Thyroid gland (tissue), 4 donors: Measurements from ENCODE around the gene CXCL3. TPM values are rescaled to one million over a fixed set of nuclear protein-coding genes. Genes with fewer than 3 reads are reported as not detected.

Experiments used
- DNase-seq, 2 donors: peaks; one replicate each; pipeline ENCODE4 v3.0.0-alpha.2; 2019
- H3K27ac ChIP-seq, 3 donors: fragments of 200-600 bp; sonication (generic); 1 replicate in 2 of 3; 2 replicates in 1 of 3; pipeline ENCODE4 v1.5.1; 2016 to 2019; ENCODE audit warnings: mild to moderate bottlenecking in 1 of 3, moderate library complexity in 1 of 3
- H3K27me3 ChIP-seq: fragments of 200-600 bp; sonication (generic); one replicate; pipeline ENCODE4 v1.5.1; 2019
- H3K36me3 ChIP-seq, 2 donors: fragments of 200-600 bp; sonication (generic); one replicate each; pipeline ENCODE4 v1.5.1; 2016 to 2019
- H3K4me1 ChIP-seq, 2 donors: fragments of 200-600 bp; sonication (generic); one replicate each; pipeline ENCODE4 v1.5.1; 2017 to 2019
- H3K4me3 ChIP-seq, 3 donors: fragments of 200-600 bp; sonication (generic); replicated peaks in 1 of 3; 1 replicate in 2 of 3; 2 replicates in 1 of 3; pipeline ENCODE4 v1.5.1; 2016; ENCODE audit warnings: mild to moderate bottlenecking in 1 of 3
- H3K9me3 ChIP-seq: fragments of 200-600 bp; sonication (generic); one replicate; pipeline ENCODE4 v1.5.1; 2017
- POLR2A ChIP-seq, 2 donors: fragments of 450-650 bp; IDR thresholded peaks; one replicate each; pipeline ENCODE4 v1.6.1; 2017; ENCODE audit warnings: antibody characterized with exemption in 2 of 2, mild to moderate bottlenecking in 2 of 2, moderate library complexity in 1 of 2
- WGBS, 2 donors: methylation state at CpG; one replicate each; pipeline ENCODE4 v1.1.5; 2017; 5-methylcytosine and 5-hydroxymethylcytosine counted together
- intact Hi-C: fragments of 100-400 bp; cut with DNase I; formaldehyde crosslinking; loops from one replicate; pipeline ENCODE4 v1.15.1; 2023
- total RNA-seq, 4 donors: library from RNA; depleted of rRNA; stranded (reverse); fragments of >200 nt; gene quantifications; one replicate each; pipeline ENCODE4 v1.2.3, GENCODE V29; 2016
- TF ChIP-seq, protein P1 (sequence below), 6 experiments: fragments of 200-600 bp in 3 of 6; fragments of 450-650 bp in 3 of 6; sonication (generic) in 3 of 6; IDR thresholded peaks; one replicate each; pipeline ENCODE4 v1.5.1; 2016 to 2019; ENCODE audit warnings: antibody characterized with exemption in 6 of 6, mild to moderate bottlenecking in 2 of 6, inconsistent platforms in 1 of 6, moderate library complexity in 1 of 6

CXCL3 gene
- total RNA-seq, 4 donors from 2014 or later, result 0.22 to 0.59 TPM; not detected in 2

DNA sequence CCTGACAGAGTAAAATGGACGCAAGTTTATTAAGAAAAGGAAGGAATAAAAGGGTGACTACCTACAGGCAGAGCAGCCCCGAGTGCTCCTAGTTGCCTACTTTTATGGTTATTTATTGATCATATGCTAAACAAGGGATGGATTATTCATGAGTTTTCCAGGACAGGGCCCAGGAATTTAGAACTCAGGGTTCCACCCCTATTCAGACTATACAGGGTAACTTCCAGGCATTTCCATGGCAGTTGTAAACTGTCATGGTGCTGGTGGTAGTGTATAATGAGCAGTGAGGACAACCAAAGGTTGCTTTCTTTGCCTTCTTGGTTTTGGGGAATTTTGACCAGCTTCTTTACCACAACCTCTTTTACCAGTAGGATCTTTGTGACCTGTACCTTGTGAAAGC, 27.7 kb upstream of the CXCL3 start:
- no peaks in the 10 kb centered on the region for H3K9me3 ChIP-seq
- no peaks in the 10 kb centered on the region for H3K4me1 ChIP-seq
- no peaks in the 10 kb centered on the region for H3K27me3 ChIP-seq
- TF ChIP-seq POLR2A (IDR thresholded peaks at IDR 0.05), result no peak
- TF ChIP-seq, protein P1, sequence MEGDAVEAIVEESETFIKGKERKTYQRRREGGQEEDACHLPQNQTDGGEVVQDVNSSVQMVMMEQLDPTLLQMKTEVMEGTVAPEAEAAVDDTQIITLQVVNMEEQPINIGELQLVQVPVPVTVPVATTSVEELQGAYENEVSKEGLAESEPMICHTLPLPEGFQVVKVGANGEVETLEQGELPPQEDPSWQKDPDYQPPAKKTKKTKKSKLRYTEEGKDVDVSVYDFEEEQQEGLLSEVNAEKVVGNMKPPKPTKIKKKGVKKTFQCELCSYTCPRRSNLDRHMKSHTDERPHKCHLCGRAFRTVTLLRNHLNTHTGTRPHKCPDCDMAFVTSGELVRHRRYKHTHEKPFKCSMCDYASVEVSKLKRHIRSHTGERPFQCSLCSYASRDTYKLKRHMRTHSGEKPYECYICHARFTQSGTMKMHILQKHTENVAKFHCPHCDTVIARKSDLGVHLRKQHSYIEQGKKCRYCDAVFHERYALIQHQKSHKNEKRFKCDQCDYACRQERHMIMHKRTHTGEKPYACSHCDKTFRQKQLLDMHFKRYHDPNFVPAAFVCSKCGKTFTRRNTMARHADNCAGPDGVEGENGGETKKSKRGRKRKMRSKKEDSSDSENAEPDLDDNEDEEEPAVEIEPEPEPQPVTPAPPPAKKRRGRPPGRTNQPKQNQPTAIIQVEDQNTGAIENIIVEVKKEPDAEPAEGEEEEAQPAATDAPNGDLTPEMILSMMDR (IDR thresholded peaks at IDR 0.05), result no peak
- H3K36me3 ChIP-seq, result no peaks in the 10 kb centered on the region
- H3K4me3 ChIP-seq, result no peak overlapping the region
- intact Hi-C loops, result no loop called here
- no peak for DNase-seq
- no peak overlapping the region for H3K27ac ChIP-seq
- WGBS, 2 donors, result 85 to 92% methylated on average over 2 of the region's 2 CpGs

DNA sequence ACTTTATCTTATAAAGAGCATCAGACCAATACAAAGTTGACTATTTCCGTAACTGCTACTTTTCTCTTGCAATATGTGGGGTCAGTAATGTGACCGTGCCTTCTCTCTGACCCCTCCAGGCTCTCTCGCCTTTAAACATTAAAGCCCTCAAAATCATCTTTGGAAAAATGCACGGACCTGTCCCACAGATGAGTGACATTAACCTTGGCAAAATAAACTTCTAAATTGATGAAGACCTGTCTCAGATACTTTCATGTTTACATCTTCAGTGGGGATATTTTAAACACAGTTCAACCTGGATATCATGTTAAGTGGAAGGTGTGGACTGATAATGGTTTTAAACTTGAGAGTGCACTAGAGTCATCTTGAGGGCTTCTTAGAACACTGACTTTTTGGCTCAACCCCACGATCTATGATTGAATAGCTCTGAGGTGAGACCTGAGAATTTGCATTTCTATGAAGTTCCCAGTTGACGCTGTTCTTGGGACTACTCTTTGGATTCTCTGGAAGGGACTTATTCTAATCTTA, 26.7 kb upstream of the CXCL3 start:
- Histone ChIP-seq H3K9me3 (no peaks in the 10 kb centered on the region), H3K4me3 (no peak overlapping the region), H3K4me1 (no peaks in the 10 kb centered on the region), H3K27ac (no peak overlapping the region), H3K27me3 (no peaks in the 10 kb centered on the region), H3K36me3 (no peaks in the 10 kb centered on the region)
- WGBS, 2 donors, result 78 to 82% methylated on average over 6 of the region's 6 CpGs
- intact Hi-C loops, result no loop called here
- no peak for DNase-seq
- no peak for TF ChIP-seq POLR2A (IDR thresholded peaks at IDR 0.05)
- TF ChIP-seq, protein P1 (IDR thresholded peaks at IDR 0.05), result no peak

DNA sequence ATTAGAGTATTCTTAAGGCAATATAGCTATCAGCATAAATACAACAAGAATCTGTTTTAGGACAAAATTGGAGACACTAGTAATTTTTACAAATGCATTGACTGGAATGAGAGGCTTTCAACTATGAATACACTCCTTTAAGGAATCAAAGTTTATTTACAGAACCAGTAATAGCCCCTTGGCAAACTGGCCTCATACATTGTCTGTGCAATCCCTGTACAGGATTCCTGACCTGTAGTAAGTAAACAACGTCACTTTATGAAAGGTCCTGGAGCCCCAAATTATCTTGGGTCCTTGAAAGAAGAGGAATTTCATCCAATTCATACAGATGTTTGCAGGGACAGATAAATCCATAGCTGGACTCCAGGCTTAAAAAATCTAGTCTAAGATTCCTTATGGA, 25.4 kb upstream of the CXCL3 start:
- H3K27me3 ChIP-seq, result no peaks in the 10 kb centered on the region
- no peak overlapping the region for H3K4me3 ChIP-seq
- WGBS, 2 donors, result 47 to 57% methylated on average over 1 of the region's 1 CpG
- no peaks in the 10 kb centered on the region for H3K9me3 ChIP-seq
- DNase-seq, result no peak
- H3K36me3 ChIP-seq, result no peaks in the 10 kb centered on the region
- TF ChIP-seq, protein P1 (IDR thresholded peaks at IDR 0.05), result no peak
- no peak for TF ChIP-seq POLR2A (IDR thresholded peaks at IDR 0.05)
- H3K4me1 ChIP-seq, result no peaks in the 10 kb centered on the region
- intact Hi-C loops, result no loop called here
- H3K27ac ChIP-seq, result no peak overlapping the region

DNA sequence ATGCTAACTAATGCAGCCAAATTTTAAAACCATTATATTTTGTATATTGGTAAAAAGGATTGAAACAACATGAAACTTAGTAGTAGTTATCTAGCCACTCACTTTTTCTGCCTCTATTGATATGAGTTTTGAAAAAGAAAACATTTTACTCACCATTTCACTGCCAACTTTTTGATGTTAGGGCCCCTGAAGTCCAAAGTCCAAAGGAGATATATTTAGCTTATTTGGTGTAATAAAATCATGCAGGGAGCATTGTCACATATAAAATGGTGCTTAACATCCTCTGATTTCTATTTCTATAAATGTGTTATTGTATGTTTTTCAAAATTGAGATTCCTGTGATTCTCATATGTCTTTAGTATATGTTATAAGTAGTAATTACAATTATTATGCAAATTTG, 24.5 kb upstream of the CXCL3 start:
- Histone ChIP-seq H3K36me3 (no peaks in the 10 kb centered on the region), H3K9me3 (no peaks in the 10 kb centered on the region), H3K27me3 (no peaks in the 10 kb centered on the region), H3K4me1 (no peaks in the 10 kb centered on the region), H3K27ac (no peak overlapping the region), H3K4me3 (no peak overlapping the region)
- intact Hi-C loops, result no loop called here
- DNase-seq, result no peak
- TF ChIP-seq, protein P1 (IDR thresholded peaks at IDR 0.05), result no peak
- TF ChIP-seq POLR2A (IDR thresholded peaks at IDR 0.05), result no peak

DNA sequence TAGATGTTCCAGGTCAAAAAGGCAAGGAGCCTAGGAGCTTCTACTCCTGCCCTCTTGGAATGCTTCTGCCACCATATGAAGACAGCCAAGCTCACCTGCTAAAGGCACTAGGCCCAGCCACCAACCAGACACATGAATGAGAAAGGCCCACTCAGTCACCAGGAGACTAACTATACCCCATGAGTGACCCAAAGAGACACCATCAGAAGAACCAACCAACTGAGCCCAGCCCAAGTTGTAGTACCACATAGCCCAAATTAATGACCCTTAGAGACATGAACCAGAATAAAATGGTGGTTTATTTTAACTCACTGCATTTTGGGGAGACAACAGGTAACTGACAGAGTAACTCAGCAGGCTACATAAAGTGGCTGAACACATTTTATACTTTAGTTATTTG, 22.9 kb upstream of the CXCL3 start:
- H3K27ac ChIP-seq, result no peak overlapping the region
- no peaks in the 10 kb centered on the region for H3K36me3 ChIP-seq
- DNase-seq, result no peak
- no peak overlapping the region for H3K4me3 ChIP-seq
- intact Hi-C loops, result no loop called here
- H3K9me3 ChIP-seq, result no peaks in the 10 kb centered on the region
- no peaks in the 10 kb centered on the region for H3K27me3 ChIP-seq
- no peaks in the 10 kb centered on the region for H3K4me1 ChIP-seq
- TF ChIP-seq POLR2A (IDR thresholded peaks at IDR 0.05), result no peak
- TF ChIP-seq, protein P1 (IDR thresholded peaks at IDR 0.05), result no peak
